HG02870 (cell line): ENCODE data around the gene XYLT1.

Source experiments
- ATAC-seq: cut with Tn5 transposase; IDR thresholded peaks from one replicate; pipeline ENCODE4 v1.9.1; 2021; ENCODE audit warnings: mild to moderate bottlenecking, moderate library complexity; ENCODE audit not compliant: unreplicated experiment

Gene XYLT1

DNA sequence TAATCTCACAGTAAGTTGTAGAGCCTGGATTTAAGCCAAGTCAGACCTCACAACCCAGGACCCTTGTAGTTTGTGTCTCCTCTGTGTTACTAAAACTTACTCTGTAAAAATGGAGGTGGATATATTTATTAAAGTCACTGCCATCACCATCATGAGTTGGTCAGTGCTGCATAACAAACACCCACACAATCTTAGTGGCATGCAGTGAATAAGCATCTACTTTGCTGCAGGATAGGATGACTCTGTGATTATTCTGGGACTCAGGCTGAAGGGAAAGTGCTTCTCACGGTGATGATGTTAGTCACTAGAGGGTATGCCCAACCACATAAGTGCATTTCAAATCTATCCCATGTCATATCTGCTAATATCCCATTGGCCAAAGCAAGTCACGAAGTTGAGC, 398.7 kb downstream of the XYLT1 start:
- ATAC-seq = no peak

DNA sequence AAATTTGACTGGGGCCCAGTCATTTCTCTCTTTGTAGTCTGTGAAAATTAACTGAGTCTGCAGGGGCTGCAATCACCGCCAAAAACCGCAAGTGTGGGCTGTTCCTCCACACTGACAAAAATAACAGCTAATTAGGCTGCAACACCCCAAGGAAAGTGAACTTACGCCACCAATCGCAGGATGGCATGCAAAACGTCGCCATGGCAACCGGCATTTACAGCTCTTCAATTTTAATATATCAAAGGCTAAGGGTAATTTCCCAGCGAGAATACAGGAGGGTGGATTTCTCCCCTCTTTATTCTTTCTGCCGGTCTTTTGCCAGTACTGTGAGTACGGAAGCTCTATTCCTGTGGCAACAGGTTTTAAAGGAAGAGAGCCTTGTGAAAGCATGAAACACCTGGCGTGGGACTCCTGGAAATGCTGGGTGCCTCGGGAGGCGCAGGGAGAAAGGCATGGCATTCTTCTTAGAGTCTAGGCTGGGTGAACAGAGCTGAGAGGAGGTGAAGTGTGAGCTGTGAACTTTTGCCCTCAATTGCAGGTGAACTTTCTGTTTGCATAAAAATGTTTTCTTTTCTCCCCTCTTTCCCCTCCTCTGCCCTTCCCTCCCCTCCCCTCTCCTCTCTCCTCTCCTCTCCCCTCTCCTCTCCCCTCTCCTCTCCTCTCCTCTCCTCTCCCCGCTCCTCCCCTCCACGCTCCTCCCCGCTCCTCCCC, 399.7 kb downstream of the XYLT1 start:
- ATAC-seq = peak; percentile 71

GRCh38 chr16:17069681-17070080, 401.1 kb downstream of the XYLT1 start:
- ATAC-seq = no peak

- peak; percentile 42 for ATAC-seq
Observed at GRCh38 chr16:17068524-17068923, 402.2 kb downstream of the XYLT1 start.

- ATAC-seq = no peak
Observed at GRCh38 chr16:17067882-17068281, 402.9 kb downstream of the XYLT1 start.

DNA sequence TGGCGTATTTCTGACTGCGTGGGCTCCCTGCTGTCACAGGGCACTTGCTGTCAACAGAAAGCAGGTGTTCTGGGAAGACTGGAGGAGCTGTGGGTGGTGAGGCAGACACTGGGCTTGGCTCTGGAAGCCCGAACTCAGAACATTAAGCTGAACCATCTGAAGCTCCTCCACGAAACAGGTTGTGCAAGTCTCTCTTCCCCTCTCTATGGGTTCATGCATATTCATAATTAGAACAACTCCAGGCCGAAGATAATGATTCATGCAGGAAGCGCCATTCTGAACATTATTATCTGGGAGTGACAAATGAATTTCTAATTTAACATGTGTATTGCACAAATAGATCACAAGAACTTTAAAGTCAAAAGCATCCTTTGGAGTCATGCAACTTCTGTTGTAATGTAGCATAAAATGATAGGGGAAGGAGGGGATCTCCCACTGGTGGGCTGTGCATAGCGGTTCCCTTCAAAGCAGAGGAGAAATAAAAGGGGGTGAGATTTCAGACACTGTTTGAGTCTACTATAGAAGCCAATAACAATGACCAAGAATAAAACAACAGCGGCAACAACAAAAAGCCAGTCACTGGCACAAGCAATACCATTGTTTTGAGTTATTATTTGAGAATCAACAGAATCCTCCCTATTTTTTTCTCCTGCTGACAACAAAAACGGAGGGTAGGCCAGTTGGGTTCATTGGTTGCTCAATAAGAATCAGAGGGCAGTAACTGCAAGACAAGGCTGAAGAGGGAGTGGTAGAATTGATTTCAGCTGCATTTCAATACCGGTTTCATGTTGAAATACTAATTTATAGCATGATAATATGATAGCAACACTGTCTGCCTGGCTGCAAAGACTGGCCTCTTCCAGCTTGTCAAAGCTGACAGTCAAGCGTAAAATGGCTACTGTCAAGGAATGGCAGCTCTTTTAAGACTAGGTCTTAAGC, 407.3 kb downstream of the XYLT1 start:
- no peak for ATAC-seq

DNA sequence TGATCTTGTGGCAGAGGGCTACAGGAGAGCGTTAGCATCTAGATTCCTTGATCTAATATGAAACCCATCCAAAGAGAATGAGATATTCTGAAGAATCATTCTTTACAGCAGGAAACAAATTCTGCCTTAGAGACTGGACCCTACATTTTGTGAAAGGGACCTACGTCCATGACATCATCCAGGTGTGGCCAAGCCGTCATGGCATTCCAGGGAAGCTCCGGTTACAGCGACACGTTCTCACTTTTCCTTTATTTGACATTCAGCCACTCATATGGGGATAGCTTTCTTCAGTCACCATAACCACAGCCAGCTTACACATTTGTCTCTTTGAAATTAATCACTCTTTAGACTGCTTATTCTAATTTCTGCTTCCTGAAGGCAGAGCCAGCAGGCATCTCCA, 408.1 kb downstream of the XYLT1 start:
- no peak for ATAC-seq

DNA sequence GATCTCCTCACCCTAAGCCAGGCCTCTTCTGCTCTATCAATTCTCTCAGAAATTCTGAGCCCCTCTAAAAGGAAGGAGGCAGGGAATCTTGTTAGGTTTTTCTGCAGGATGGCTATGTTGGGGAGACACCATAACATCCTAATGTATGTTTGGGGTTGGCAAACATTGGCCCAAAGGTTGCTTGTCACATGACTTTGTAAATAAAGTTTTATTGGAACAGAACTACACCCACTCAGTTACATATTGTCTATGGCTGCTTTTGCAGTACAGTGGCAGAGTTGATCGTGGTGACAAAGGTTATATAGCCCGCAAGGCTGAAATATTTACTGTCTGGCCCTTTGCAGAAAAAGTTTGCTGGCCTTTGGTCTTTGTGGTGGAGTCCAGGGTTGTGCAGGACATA, 409.4 kb downstream of the XYLT1 start:
- ATAC-seq = no peak

DNA sequence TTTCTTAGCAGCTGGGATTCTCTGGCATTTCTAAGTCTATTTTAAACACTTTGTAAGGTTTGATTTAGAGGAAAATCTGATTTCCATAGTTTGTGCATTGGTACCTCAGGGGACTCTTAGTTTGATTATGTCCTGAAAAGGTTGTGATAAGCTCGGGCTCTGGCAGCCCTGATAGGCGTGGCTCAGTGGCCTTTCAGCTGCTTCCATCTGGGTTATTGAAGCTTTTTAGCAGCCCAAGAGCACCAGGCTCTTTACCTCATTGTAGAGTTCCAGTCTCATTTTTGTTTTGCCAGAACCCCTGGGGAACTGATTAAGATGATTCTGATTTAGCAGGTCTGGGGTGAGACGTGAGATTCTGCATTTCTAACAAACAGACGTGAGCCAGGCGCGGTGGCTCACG, 412.3 kb downstream of the XYLT1 start:
- no peak for ATAC-seq

GRCh38 chr16:17056666-17057065, 414.1 kb downstream of the XYLT1 start:
- no peak for ATAC-seq

DNA sequence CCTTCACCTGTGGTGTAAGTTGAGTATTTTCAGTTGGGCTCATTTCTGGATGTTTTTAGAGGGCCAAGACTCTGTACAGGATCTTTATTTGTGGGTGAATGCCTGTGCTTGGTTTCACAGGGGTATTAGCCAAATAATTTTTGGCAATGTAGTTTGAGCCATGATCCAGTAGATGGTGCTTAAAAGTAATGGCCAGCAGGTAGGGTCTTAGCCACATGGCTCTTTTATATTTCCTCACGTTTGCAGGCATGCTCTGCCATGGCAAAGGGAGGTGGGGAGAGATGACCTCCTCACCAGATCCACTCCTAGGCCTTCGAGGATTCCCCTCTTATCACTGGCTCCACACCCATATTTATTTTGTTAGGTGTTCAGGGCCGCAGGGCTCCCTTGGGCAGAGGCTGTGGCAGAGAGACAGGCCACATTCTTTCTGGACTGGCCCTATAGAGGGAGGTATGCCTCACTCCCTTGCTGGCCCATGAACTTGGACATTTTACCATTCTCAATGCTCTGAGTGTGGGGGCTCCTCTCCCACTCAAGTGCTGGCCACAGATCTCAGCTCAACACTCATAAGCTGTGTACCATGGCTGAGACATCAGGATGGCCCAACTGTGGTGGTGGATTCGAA, 417.1 kb downstream of the XYLT1 start:
- no peak for ATAC-seq
